HG02852 (cell line): ENCODE measurements around the gene EPS8L1.
"Not testable (repeated sequence)": the region's sequence is repeated elsewhere in the genome, so short reads cannot be mapped to it uniquely, and the experiment has no call there.

ENCODE experiments used
- ATAC-seq: cut with Tn5 transposase; IDR thresholded peaks from one replicate; pipeline ENCODE4 v1.9.1; 2021; ENCODE audit warnings: mild to moderate bottlenecking, moderate library complexity; ENCODE audit not compliant: unreplicated experiment

EPS8L1 gene

GRCh38 chr19:55075371-55075998 is at the start of gene EPS8L1:
TSS of gene EPS8L1 (plus strand) at chr19:55075869. CDS start at chr19:55076445, 576 bp downstream.
- ATAC-seq = no peak

- ATAC-seq = not testable (repeated sequence)
Measured at GRCh38 chr19:55027140-55027471, 48.6 kb upstream of the EPS8L1 start.

- no peak for ATAC-seq
Measured at GRCh38 chr19:55027472-55028337, 48.0 kb upstream of the EPS8L1 start.

- no peak for ATAC-seq
Measured at GRCh38 chr19:55028757-55029156, 46.9 kb upstream of the EPS8L1 start.

- ATAC-seq = no peak
Measured at GRCh38 chr19:55031178-55031577, 44.5 kb upstream of the EPS8L1 start.

- ATAC-seq = no peak
Measured at GRCh38 chr19:55032170-55032800, 43.4 kb upstream of the EPS8L1 start.

- ATAC-seq = not testable (repeated sequence)
Measured at GRCh38 chr19:55032976-55033643, 42.6 kb upstream of the EPS8L1 start.

DNA sequence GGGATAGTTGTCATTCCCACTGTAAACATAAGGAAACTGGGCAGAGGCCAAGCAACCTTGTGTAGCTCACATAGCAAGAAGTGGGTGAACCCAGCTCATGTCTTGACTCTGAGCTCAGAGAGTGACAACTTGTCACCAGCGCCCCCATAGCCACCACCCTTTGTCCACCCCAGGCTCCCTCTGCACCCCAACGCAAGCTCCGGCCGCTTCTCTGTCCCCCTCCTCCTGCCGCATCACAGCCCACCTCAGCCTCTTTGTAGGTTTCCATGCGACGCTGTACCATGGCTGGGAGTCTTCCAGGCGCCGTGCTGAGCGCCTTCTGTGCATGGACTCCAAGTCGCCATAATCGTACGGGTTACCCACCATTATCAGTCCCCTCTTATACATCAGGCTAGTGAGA is 40.9 kb upstream of the EPS8L1 start:
- no peak for ATAC-seq

GRCh38 chr19:55036058-55036457 is 39.6 kb upstream of the EPS8L1 start:
- ATAC-seq = no peak

- ATAC-seq = not testable (repeated sequence)
Measured at GRCh38 chr19:55037603-55038002, 38.1 kb upstream of the EPS8L1 start.

DNA sequence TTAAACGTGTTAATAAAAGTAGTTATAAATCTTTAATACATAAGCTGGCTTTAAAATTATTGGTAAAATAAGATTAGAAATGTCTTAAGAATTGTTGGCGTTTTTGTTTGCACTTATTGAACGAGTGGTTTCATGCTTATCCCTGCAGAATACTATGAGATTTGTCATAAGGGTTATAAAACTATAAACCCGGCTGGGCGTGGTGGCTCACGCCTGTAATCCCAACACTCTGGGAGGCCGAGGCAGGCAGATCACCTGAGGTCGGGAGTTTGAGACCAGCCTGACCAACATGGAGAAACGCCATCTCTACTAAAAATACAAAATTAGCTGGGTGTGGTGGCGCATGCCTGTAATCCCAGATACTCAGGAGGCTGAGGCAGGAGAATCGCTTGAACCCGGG is 35.0 kb upstream of the EPS8L1 start:
- ATAC-seq = not testable (repeated sequence)

DNA sequence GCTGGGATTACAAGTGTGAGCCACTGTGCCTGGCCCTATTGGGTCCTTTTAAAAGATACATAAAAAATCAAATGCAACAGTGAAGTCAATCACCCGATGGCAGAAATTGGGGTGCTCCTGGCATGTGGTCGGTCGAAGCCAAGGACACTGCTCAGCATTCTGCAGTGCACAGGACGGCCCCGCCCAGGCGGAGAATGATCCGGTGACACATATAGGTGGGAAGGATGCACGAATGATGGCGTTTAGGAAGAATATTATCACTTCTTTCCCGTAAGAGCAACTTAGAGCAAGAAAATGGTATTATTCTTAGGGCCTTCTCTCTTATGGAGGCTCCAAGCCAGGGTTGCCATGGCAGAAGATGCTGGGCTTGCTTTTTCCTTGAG is 34.4 kb upstream of the EPS8L1 start:
- ATAC-seq = no peak

- no peak for ATAC-seq
Measured at GRCh38 chr19:55041627-55042343, 33.9 kb upstream of the EPS8L1 start.

GRCh38 chr19:55042344-55042678 is 33.4 kb upstream of the EPS8L1 start:
- ATAC-seq = no peak

DNA sequence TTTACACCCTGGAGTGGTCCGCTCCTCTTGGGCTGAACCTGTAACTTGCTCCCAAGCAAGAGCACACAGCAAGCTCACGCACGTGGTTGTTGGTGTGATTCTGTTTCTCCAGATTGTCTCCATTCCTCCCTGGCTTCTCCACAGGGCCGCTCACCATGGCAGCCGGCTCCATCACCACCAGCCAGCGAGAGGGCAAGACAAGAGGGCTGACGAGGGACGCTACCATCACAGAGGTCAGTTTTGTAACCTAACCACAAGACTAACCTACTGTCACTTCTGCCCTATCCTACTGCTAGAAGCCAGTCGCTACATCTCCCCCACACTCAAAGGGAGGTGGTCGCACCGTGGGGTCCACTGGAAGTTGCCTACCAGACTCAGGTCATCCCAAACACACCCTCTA is 33.0 kb upstream of the EPS8L1 start:
- no peak for ATAC-seq

DNA sequence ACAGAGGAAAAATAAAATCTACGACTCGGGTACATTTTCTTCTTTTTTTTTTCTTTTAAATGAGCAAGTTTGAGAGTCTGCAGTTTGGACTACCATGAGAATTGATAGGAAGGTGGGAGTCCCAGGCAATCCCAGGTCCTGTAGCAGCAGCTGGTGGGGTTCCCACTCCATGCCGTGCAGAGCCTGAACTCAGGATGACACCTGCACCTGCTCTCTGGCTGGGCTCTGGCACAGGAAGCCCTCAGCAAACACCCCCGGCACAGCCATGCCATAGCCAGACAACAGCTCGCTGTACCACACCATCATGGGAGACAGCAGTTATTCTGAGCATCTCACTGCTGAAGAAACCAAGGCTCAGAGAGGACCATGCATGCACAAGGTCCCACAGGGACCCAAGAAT is 31.4 kb upstream of the EPS8L1 start:
- ATAC-seq = no peak

GRCh38 chr19:55044771-55045716 is 30.6 kb upstream of the EPS8L1 start:
- ATAC-seq = no peak

GRCh38 chr19:55046975-55047622 is 28.6 kb upstream of the EPS8L1 start:
- ATAC-seq = no peak

DNA sequence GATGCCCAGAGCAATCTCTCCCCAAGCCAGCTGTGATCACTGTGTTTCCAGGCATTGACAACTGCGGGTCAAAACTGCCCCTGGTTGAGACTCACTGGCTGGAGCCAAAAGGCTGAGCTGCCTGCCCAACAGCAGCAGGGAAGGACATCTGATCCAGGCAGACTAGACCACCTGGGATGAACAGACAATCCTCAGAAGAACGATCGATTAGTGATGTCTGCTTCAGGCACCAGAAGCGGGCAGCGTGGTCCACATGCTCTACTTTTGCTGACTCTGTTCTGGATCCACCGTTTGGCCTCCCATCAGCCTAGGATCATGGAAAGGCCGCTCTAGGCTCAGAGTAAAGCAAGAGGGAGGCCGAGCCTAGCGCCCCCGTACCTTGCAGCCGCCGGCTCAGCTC is 27.7 kb upstream of the EPS8L1 start:
- no peak for ATAC-seq
